SK-N-MC (cell line): ENCODE measurements around the gene NPTN.

ENCODE experiments used
- EZH2 ChIP-seq: fragments of 200-600 bp; sonication (generic); IDR thresholded peaks from one replicate; pipeline ENCODE4 v1.6.1; 2017; ENCODE audit warnings: antibody characterized with exemption
- POLR2AphosphoS5 ChIP-seq: IDR thresholded peaks from 2 replicates; pipeline ENCODE4 v1.6.1; 2012; ENCODE audit warnings: mild to moderate bottlenecking, low read depth, low read length, borderline replicate concordance

GRCh38 chr15:73567020-73567419 is 66.2 kb downstream of the NPTN start:
- no peak for TF ChIP-seq EZH2
- no peak for TF ChIP-seq POLR2AphosphoS5
